ENCODE results near the gene AIF1. TPM values are rescaled to one million over a fixed set of nuclear protein-coding genes. Genes with fewer than 3 reads are reported as not detected.

Gene AIF1
- total and polyA plus RNA-seq, 10 donors, result 258 to 479 (median 311) TPM

DNA sequence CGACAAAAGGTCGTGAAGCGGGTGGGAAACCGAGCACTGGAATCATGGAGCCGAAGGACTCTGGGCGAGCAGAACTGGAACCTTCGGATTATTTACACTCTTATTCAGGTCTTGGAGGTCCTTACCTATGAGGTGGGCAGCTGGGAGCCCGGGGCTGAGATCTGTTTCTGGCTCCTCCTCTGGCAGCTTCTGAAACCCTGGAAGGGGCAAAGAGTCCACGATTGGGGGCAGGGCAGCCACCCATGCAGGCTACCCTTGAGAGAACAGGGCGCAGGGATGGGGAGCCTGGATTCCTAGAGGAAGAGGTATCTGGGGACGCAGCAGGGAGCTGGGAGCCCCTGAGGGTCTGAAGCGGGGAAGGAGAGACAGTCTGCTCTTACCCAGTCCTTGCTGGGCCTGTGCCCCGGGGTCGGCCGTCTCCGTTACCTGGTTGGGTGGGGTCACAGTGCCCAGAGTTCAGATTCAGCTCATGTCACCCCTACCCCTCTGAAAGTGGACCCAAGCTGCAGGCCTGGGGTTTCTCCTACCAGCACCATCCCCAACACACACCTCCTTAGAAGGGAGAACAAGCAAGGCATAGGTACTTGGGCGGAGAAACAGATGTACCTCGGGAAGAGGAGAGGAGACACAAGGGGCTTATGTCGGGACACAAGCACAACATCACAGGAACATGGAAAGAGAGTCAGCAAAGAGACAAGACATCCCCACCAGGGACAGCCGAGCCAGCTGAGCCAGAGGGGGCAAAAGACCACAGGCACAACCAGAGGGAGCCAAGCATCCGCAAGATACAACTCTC lies 33.4 kb upstream of the AIF1 start:
- intact Hi-C loops (cut with DNase I; ENCODE audit: low total_unique reads), result no loop called here
- peaks cover 62 to 94% (median 92%) of the 10 kb centered on the region in 6 donors for H3K4me1 ChIP-seq
- WGBS, 5 donors, result 5 to 11% (median 7%) methylated on average over 18 to 21 of the region's 21 CpGs
- DNase-seq, result peak; percentile 85
- TF ChIP-seq CTCF (IDR thresholded peaks at IDR 0.05 in 8 of 11, conservative IDR thresholded peaks at IDR 0.05 in 3 of 11), result no peak
- no peak for TF ChIP-seq POLR2A (IDR thresholded peaks at IDR 0.05)
- TF ChIP-seq POLR2AphosphoS5 (IDR thresholded peaks at IDR 0.05), result no peak
- H3K27ac ChIP-seq, result peak overlapping the region; percentile 66 to 98 (median 96)
- peaks cover 0 to 21% (median 1%) of the 10 kb centered on the region in 6 donors for H3K36me3 ChIP-seq
- no peaks in the 10 kb centered on the region for H3K27me3 ChIP-seq (replicated peaks in 1 of 7)
- peak overlapping the region; percentile 61 to 97 (median 82) for H3K4me3 ChIP-seq
- no peaks in the 10 kb centered on the region for H3K9me3 ChIP-seq

DNA sequence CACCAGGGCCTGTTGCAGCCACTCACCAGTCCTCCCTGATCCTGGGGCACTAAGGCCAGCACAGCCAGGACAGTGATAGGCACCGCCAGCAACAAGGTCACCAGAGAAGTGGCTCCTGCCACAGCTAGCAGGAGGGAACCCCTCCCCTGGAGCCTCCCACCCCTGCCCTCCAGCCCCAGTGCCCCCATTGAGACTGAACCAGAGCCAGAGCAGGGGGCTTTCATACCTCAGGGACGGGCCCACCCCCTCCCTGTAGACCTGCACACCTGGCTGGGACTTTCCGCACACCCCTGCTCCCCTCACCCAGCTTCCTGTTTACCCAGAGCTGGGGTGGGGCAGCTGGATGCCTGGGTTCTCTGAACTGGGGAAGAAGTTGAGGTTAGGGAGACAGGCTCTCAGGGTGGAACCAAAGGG lies 32.8 kb upstream of the AIF1 start, which contains the start of gene LTB:
Gene LTB (minus strand): TSS at position 195 of the 414 bp plus-strand sequence. CDS start 7 bp downstream, at position 188.
- H3K9me3 ChIP-seq, result no peaks in the 10 kb centered on the region
- peak within 1 kb of the TSS; percentile 61 to 97 (median 82) for H3K4me3 ChIP-seq
- peak within 1 kb of the TSS; percentile 66 to 98 (median 96) for H3K27ac ChIP-seq
- no peaks in the 10 kb centered on the region for H3K27me3 ChIP-seq (replicated peaks in 1 of 7)
- H3K4me1 ChIP-seq, result peaks cover 62 to 94% (median 92%) of the 10 kb centered on the region in 6 donors
- TF ChIP-seq POLR2A (IDR thresholded peaks at IDR 0.05) (peak in 1 of 3 donors; percentile 60), CTCF (IDR thresholded peaks at IDR 0.05 in 8 of 11, conservative IDR thresholded peaks at IDR 0.05 in 3 of 11) (no peak), POLR2AphosphoS5 (IDR thresholded peaks at IDR 0.05) (peak; percentile 78 to 87 (median 81))
- 8 to 40% (median 21%) methylated on average over 1 to 3 of the region's 3 CpGs for WGBS, 5 donors
- H3K36me3 ChIP-seq, result peaks cover 0 to 15% (median 1%) of the 10 kb centered on the region in 6 donors
- peak; percentile 94 for DNase-seq
- intact Hi-C loops (cut with DNase I; ENCODE audit: low total_unique reads), result no loop called here

DNA sequence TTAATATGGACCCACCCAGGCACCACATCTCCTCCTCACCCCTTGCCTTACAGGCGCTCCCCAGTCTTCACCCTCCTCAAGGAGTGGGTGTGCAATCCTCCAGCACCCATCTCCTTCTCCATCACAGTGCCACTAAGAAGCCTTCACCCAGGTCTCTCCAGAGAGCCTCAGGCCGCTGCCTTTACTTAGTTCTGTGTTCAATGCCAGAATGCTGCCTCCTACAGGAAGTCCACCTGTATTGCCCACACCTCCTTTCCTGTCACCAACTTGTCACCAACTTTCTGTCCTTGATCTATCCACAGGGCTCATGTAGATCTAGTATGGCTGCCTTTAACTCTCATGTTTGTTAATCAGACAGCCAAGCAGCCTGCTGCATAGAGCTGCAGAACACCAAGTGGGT lies 29.5 kb upstream of the AIF1 start:
- Histone ChIP-seq H3K4me3 (peak overlapping the region in 2 of 8 donors; percentile 33 to 64), H3K36me3 (peaks cover 0 to 20% (median 2%) of the 10 kb centered on the region in 6 donors), H3K27ac (peak overlapping the region; percentile 82 to 98 (median 96)), H3K9me3 (no peaks in the 10 kb centered on the region), H3K4me1 (peaks cover 55 to 94% (median 89%) of the 10 kb centered on the region in 6 donors), H3K27me3 (replicated peaks in 1 of 7) (no peaks in the 10 kb centered on the region)
- WGBS, 5 donors, result 54 to 67% (median 65%) methylated on average over 2 of the region's 2 CpGs
- intact Hi-C loops (cut with DNase I; ENCODE audit: low total_unique reads), result no loop called here
- DNase-seq, result peak; percentile 83
- TF ChIP-seq CTCF (IDR thresholded peaks at IDR 0.05 in 8 of 11, conservative IDR thresholded peaks at IDR 0.05 in 3 of 11) (peak in 7 of 11 experiments; percentile 33 to 68 (median 54)), POLR2AphosphoS5 (IDR thresholded peaks at IDR 0.05) (no peak)

GRCh38 chr6:31586008-31586407 lies 29.0 kb upstream of the AIF1 start, which contains the start of gene LST1:
Gene LST1 (plus strand): TSS chr6:31586277. CDS start chr6:31587300, 1,023 bp downstream.
- intact Hi-C loops (cut with DNase I; ENCODE audit: low total_unique reads), result no loop called here
- DNase-seq, result no peak
- Histone ChIP-seq H3K4me1 (peaks cover 55 to 96% (median 86%) of the 10 kb centered on the region in 6 donors), H3K4me3 (peak within 1 kb of the TSS in 7 of 8 donors; percentile 23 to 64 (median 38)), H3K9me3 (no peaks in the 10 kb centered on the region), H3K27me3 (replicated peaks in 1 of 7) (no peaks in the 10 kb centered on the region), H3K27ac (peak within 1 kb of the TSS; percentile 82 to 98 (median 96)), H3K36me3 (peaks cover 0 to 24% (median 2%) of the 10 kb centered on the region in 6 donors)
- TF ChIP-seq POLR2A (IDR thresholded peaks at IDR 0.05) (no peak), POLR2AphosphoS5 (IDR thresholded peaks at IDR 0.05) (no peak), CTCF (IDR thresholded peaks at IDR 0.05 in 8 of 11, conservative IDR thresholded peaks at IDR 0.05 in 3 of 11) (no peak)
- 0 to 19% (median 7%) methylated on average over 1 of the region's 1 CpG for WGBS, 5 donors

Measured in spleen (tissue), 11 donors.